ENCODE measurements around the gene MND1.
"Not testable (repeated sequence)": the region's sequence is repeated elsewhere in the genome, so short reads cannot be mapped to it uniquely, and the experiment has no call there.

MND1 gene

GRCh38 chr4:153408932-153409331, 64.4 kb downstream of the MND1 start:
- peak; percentile 30 for DNase-seq

GRCh38 chr4:153409412-153409811, 64.9 kb downstream of the MND1 start:
- peak; percentile 73 for DNase-seq

GRCh38 chr4:153409924-153410501, 65.5 kb downstream of the MND1 start:
- DNase-seq, result peak; percentile 9

- DNase-seq, result peak; percentile 42
Observed at GRCh38 chr4:153413842-153414241, 69.4 kb downstream of the MND1 start.

- not testable (repeated sequence) for DNase-seq
Observed at GRCh38 chr4:153416456-153416855, 72.0 kb downstream of the MND1 start.

- peak; percentile 58 for DNase-seq
Observed at GRCh38 chr4:153418121-153418520, 73.6 kb downstream of the MND1 start.

- DNase-seq, result peak; percentile 38
Observed at GRCh38 chr4:153418558-153418957, 74.1 kb downstream of the MND1 start.

- no peak for DNase-seq
Observed at GRCh38 chr4:153419029-153419428, 74.5 kb downstream of the MND1 start.

- DNase-seq, result no peak
Observed at GRCh38 chr4:153419673-153420278, 75.3 kb downstream of the MND1 start.

- DNase-seq, result peak; percentile 4
Observed at GRCh38 chr4:153420361-153420760, 75.9 kb downstream of the MND1 start.

GRCh38 chr4:153421941-153422340, 77.5 kb downstream of the MND1 start:
- DNase-seq, result no peak

GRCh38 chr4:153426207-153426885, 81.9 kb downstream of the MND1 start:
- DNase-seq, result peak; percentile 21

- DNase-seq, result peak; percentile 80
Observed at GRCh38 chr4:153427363-153428071, 83.0 kb downstream of the MND1 start.

GRCh38 chr4:153428941-153429475, 84.5 kb downstream of the MND1 start:
- DNase-seq, result peak; percentile 33

GRCh38 chr4:153432965-153433753, 88.7 kb downstream of the MND1 start:
- DNase-seq, result peak; percentile 86

- no peak for DNase-seq
Observed at GRCh38 chr4:153433754-153434105, 89.2 kb downstream of the MND1 start.

- no peak for DNase-seq
Observed at GRCh38 chr4:153434190-153434589, 89.7 kb downstream of the MND1 start.

GRCh38 chr4:153438916-153439756, 94.6 kb downstream of the MND1 start:
- no peak for DNase-seq

- no peak for DNase-seq
Observed at GRCh38 chr4:153439831-153440230, 95.3 kb downstream of the MND1 start.

- no peak for DNase-seq
Observed at GRCh38 chr4:153440475-153440874, 96.0 kb downstream of the MND1 start.

- peak; percentile 73 for DNase-seq
Observed at GRCh38 chr4:153447175-153447905, 102.9 kb downstream of the MND1 start.

Data from fibroblast of skin of right quadriceps (primary cell).